ENCODE data around the gene DOCK9.

The DOCK9 gene

GRCh38 chr13:98978280-98978679 lies 416 bp upstream of the DOCK9 start:
- peak overlapping the region in 1 of 2 donors; percentile 60 for H3K4me3 ChIP-seq (replicated peaks in 1 of 2; ENCODE audit: low read depth in 2 of 2, low read length in 2 of 2)
- peak; percentile 48 to 92 for DNase-seq (ENCODE audit: low read depth in 2 of 2)
- no peak for TF ChIP-seq CTCF (IDR thresholded peaks at IDR 0.05; ENCODE audit: low read depth, low read length)

DNA sequence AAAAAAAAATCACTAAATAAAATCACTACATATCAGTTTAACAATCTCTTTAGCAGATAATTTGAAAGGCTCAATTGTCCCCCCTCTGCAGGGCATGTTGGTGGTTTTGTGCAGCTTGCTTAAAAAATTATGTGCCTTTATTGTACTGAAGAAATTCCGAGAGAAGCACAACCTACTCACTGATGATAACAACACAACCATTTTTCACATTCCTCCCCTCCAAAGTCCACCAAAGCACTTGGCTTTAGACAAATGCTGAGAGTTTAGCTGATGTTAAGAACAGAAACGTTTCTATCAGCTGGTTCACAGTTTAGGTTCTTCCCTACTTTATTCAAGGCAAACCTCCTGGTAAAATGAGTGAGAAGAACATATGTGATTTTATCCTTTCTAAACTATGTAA lies 923 bp downstream of the DOCK9 start:
- peak; percentile 45 for DNase-seq (ENCODE audit: low read depth in 2 of 2)
- H3K4me3 ChIP-seq (replicated peaks in 1 of 2; ENCODE audit: low read depth in 2 of 2, low read length in 2 of 2): peak overlapping the region; percentile 49 to 60

DNA sequence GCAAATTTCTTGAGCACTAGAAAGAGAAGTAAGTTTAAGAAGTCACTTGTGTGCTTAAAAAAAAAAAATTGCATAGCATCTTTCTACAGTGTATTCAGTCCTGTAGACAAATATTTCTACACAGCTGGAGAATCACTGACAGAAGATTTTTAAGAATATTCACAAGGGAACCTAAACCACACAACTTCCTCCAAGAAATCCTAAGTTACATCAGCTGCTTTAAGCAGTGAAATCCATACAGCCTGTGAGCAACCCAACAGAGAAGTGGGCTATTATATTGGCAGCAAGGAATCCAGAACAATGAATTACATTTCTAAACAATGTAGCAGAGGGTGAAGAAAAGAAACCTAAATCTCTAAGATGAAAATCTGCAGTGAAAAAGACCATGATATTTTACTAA lies 1.5 kb downstream of the DOCK9 start:
- peak overlapping the region in 1 of 2 donors; percentile 60 for H3K4me3 ChIP-seq (replicated peaks in 1 of 2; ENCODE audit: low read depth in 2 of 2, low read length in 2 of 2)
- no peak for TF ChIP-seq CTCF (IDR thresholded peaks at IDR 0.05; ENCODE audit: low read depth, low read length)
- DNase-seq (ENCODE audit: low read depth in 2 of 2): peak; percentile 51 to 84

More for the DNA sequence above, 923 bp downstream of the DOCK9 start:
- no peak for TF ChIP-seq CTCF (IDR thresholded peaks at IDR 0.05; ENCODE audit: low read depth, low read length)

DNA sequence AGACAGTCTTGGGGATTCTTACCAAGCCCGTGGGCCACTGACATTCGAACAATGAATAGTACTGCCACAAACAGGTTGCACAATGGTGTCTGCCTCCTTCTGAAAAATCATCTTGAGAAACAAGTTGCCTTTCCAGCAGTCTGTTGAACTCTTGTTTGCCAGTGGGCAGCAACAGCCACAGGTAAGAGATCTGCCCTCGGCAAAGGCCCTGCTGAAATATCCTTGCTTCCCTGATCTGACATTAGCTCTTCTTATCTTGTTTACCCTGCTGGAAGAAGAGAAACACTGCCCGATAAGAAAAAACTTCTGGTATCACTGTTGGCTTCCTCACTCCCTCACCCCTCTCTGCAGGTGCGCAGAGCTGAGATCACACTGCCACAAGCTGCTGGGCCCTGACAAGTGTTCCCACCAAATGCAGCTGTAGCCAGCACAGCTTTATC lies 2.0 kb downstream of the DOCK9 start:
- TF ChIP-seq CTCF (IDR thresholded peaks at IDR 0.05; ENCODE audit: low read depth, low read length): no peak
- DNase-seq (ENCODE audit: low read depth in 2 of 2): peak in 1 of 2 donors; percentile 41
- H3K4me3 ChIP-seq (replicated peaks in 1 of 2; ENCODE audit: low read depth in 2 of 2, low read length in 2 of 2): peak overlapping the region; percentile 14 to 60

DNA sequence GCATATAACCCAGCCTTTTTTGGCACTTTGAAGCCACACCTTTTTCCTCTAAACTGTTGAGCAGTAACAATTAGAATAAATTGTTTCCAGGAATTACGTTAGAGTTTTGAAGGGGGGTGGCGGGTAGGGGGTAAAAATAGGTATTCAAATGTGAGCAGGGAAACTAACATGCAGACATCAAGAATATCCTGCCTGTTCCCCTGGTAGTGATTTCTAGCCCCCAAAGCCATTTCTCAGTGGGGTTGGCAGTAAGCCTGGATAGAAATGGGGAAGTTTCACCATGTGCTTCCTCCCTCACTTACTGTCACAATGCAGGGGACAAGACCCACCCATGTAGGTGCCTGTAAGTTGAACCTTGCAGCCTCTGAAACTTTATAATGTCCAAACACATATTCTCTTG lies 3.8 kb downstream of the DOCK9 start:
- no peak for TF ChIP-seq CTCF (IDR thresholded peaks at IDR 0.05; ENCODE audit: low read depth, low read length)
- no peak for DNase-seq (ENCODE audit: low read depth in 2 of 2)
- H3K4me3 ChIP-seq (replicated peaks in 1 of 2; ENCODE audit: low read depth in 2 of 2, low read length in 2 of 2): no peak overlapping the region

GRCh38 chr13:98972627-98973026 lies 5.2 kb downstream of the DOCK9 start:
- no peak overlapping the region for H3K4me3 ChIP-seq (replicated peaks in 1 of 2; ENCODE audit: low read depth in 2 of 2, low read length in 2 of 2)
- DNase-seq (ENCODE audit: low read depth in 2 of 2): peak; percentile 54 to 64
- TF ChIP-seq CTCF (IDR thresholded peaks at IDR 0.05; ENCODE audit: low read depth, low read length): no peak

DNA sequence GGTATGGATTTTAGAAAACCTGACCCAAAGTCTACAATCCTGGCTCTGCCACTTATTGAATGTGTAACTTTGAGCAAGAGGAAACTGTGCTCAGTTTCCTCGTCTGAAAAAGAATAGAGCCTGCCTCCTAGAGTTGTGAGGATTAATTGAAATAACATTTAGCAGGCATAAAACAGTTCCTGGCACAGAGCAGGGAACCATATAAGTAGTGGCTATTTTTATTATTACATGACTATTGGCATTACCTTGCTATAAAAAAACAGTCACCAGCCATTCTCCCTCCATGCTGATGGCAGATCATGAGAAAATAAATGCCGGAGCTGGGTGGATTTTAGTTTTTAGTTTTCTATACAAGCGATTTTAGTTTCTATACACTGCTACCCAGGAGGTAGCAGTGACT lies 5.8 kb downstream of the DOCK9 start:
- H3K4me3 ChIP-seq (replicated peaks in 1 of 2; ENCODE audit: low read depth in 2 of 2, low read length in 2 of 2): no peak overlapping the region
- TF ChIP-seq CTCF (IDR thresholded peaks at IDR 0.05; ENCODE audit: low read depth, low read length): no peak
- no peak for DNase-seq (ENCODE audit: low read depth in 2 of 2)
